Panc1 (cell line): Measurements from ENCODE around the gene TTYH2. TPM values are rescaled to one million over a fixed set of nuclear protein-coding genes. Genes with fewer than 3 reads are reported as not detected.

Experiments
- ATAC-seq: fragments of 200-7000 bp; cut with Tn5 transposase; 2 replicates; pipeline ENCODE4 v1.9.1; 2020; ENCODE audit warnings: mild to moderate bottlenecking, moderate library complexity
- BruUV-seq: library from RNA; stranded (reverse); fragments of 400-500 nt; replicated peaks from 2 replicates; lab custom pipeline; 2021; lab: Mats Ljungman, UMichigan
- CTCF ChIA-PET: fragments of 300-600 bp; sonication (Branson Sonifier 250); formaldehyde crosslinking; loops from one replicate; lab custom pipeline; 2022; ENCODE audit warnings: antibody characterized with exemption; lab: Charles Lee
- POLR2A ChIA-PET: fragments of 300-600 bp; sonication (Branson Sonifier 250); formaldehyde crosslinking; loops from one replicate; lab custom pipeline; 2022; ENCODE audit warnings: antibody characterized with exemption; lab: Charles Lee
- DNase-seq: peaks from one replicate; pipeline ENCODE4 v3.0.0-alpha.2; 2010; ENCODE audit warnings: low read depth, low spot score
- H3K27ac ChIP-seq: 2 replicates; pipeline ENCODE4 v1.5.1; 2011; ENCODE audit warnings: mild to moderate bottlenecking, low read length, inconsistent platforms
- H3K27me3 ChIP-seq: fragments of 200-500 bp; sonication (Bioruptor generic); 2 replicates; pipeline ENCODE4 v1.6.0; 2014; ENCODE audit warnings: low read length, inconsistent platforms; ENCODE audit not compliant: control insufficient read depth, insufficient read depth
- H3K36me3 ChIP-seq: fragments of 200-500 bp; sonication (Bioruptor generic); 2 replicates; pipeline ENCODE4 v1.5.1; 2014; ENCODE audit warnings: inconsistent platforms, mild to moderate bottlenecking, low read length, moderate library complexity; ENCODE audit not compliant: control insufficient read depth, insufficient read depth
- H3K4me1 ChIP-seq: 2 replicates; pipeline ENCODE4 v1.5.1; 2011; ENCODE audit warnings: inconsistent platforms, mild to moderate bottlenecking, low read length, moderate library complexity; ENCODE audit not compliant: control insufficient read depth, insufficient read depth
- H3K4me3 ChIP-seq, 2 experiments: 2 replicates each; pipeline ENCODE4 v1.5.1; 2011 to 2012; ENCODE audit warnings: low read depth in 2 of 2, low read length in 2 of 2, mild to moderate bottlenecking in 2 of 2, inconsistent platforms in 1 of 2, moderate library complexity in 1 of 2
- H3K9me3 ChIP-seq: fragments of 200-500 bp; sonication (Bioruptor generic); 2 replicates; pipeline ENCODE4 v1.5.1; 2014; ENCODE audit warnings: low read depth, mild to moderate bottlenecking, inconsistent platforms, low read length, moderate library complexity; ENCODE audit not compliant: control insufficient read depth, insufficient read depth
- CTCF ChIP-seq: fragments of 450-650 bp; IDR thresholded peaks from 2 replicates; pipeline ENCODE4 v1.5.1; 2017; ENCODE audit warnings: mild to moderate bottlenecking
- POLR2AphosphoS5 ChIP-seq: IDR thresholded peaks from 2 replicates; pipeline ENCODE4 v1.6.1; 2012; ENCODE audit warnings: mild to moderate bottlenecking, low read depth, low read length, moderate library complexity
- REST ChIP-seq, 2 experiments: IDR thresholded peaks; 2 replicates each; pipeline ENCODE4 v1.6.1; 2011 to 2012; ENCODE audit warnings: low read depth in 2 of 2, control low read depth in 1 of 2, low read length in 1 of 2, mild to moderate bottlenecking in 1 of 2, moderate library complexity in 1 of 2; ENCODE audit not compliant: insufficient read depth in 1 of 2
- SIN3A ChIP-seq: IDR thresholded peaks from 2 replicates; pipeline ENCODE4 v1.6.1; 2012; ENCODE audit warnings: low read depth, mild to moderate bottlenecking, low read length, moderate library complexity, borderline replicate concordance; ENCODE audit not compliant: insufficient read depth
- TCF7L2 ChIP-seq: IDR thresholded peaks from 2 replicates; pipeline ENCODE4 v1.6.1; 2011; ENCODE audit warnings: mild to moderate bottlenecking, low read depth, low read length, inconsistent platforms
- in situ Hi-C: cut with HindIII; loops from 2 replicates; pipeline ENCODE4 v1.10.0; 2016; ENCODE audit warnings: low sequenced_read_pairs, low pct_unique_long_range_greater_than_20kb
- intact Hi-C: fragments of 100-400 bp; cut with micrococcal nuclease; formaldehyde crosslinking; loops from one replicate; pipeline ENCODE4 v1.10.0; 2022; ENCODE audit not compliant: unreplicated experiment
- total RNA-seq: library from RNA; stranded (reverse); gene quantifications from one replicate; pipeline ENCODE4 v1.2.1, GENCODE V29; 2021; ENCODE audit not compliant: unreplicated experiment

Gene TTYH2
- total RNA-seq, 1 experiment from 2014 or later: 8.3 TPM

GRCh38 chr17:74297941-74298340 is 84.6 kb downstream of the TTYH2 start:
- ChIA-PET POLR2A (no interaction called here), CTCF (interaction anchor here (1.0 kb wide), 1 partner anchor 63 kb away, joined by 3 read pairs; no protein-coding TSS in a partner anchor)
- no TSS peak for BruUV-seq
- in situ Hi-C loops: no loop called here
- H3K9me3 ChIP-seq: no peaks in the 10 kb centered on the region
- H3K27me3 ChIP-seq: no peaks in the 10 kb centered on the region
- H3K4me1 ChIP-seq: peaks cover 4% of the 10 kb centered on the region; the same call in 1 of the 2 replicates
- ATAC-seq (no peak), DNase-seq (no peak)
- H3K4me3 ChIP-seq: no peak overlapping the region
- no peak overlapping the region for H3K27ac ChIP-seq
- H3K36me3 ChIP-seq: no peaks in the 10 kb centered on the region
- intact Hi-C loops: no loop called here
- no peak for TF ChIP-seq POLR2AphosphoS5
- no peak for TF ChIP-seq TCF7L2
- TF ChIP-seq REST (IDR thresholded peaks at IDR 0.05; ENCODE audit: insufficient read depth in 1 of 2, low read depth in 2 of 2, low read length in 1 of 2): no peak
- TF ChIP-seq CTCF: no peak
- no peak for TF ChIP-seq SIN3A

GRCh38 chr17:74298778-74299177 is 85.4 kb downstream of the TTYH2 start:
- intact Hi-C loops (no loop called here), in situ Hi-C loops (no loop called here)
- no TSS peak for BruUV-seq
- peaks cover 4% of the 10 kb centered on the region; the same call in 1 of the 2 replicates for H3K4me1 ChIP-seq
- no peak overlapping the region for H3K4me3 ChIP-seq
- H3K27me3 ChIP-seq: no peaks in the 10 kb centered on the region
- CTCF ChIA-PET: interaction anchor here (0.5 to 1.2 kb wide), 4 partner anchors 14 to 80 kb away, joined by 3 to 4 read pairs (median 3); no protein-coding TSS in a partner anchor
- H3K36me3 ChIP-seq: no peaks in the 10 kb centered on the region
- no peak for TF ChIP-seq CTCF
- TF ChIP-seq POLR2AphosphoS5: no peak
- TF ChIP-seq REST (IDR thresholded peaks at IDR 0.05; ENCODE audit: insufficient read depth in 1 of 2, low read depth in 2 of 2, low read length in 1 of 2): no peak
- no peak for TF ChIP-seq TCF7L2
- TF ChIP-seq SIN3A: no peak
- no peaks in the 10 kb centered on the region for H3K9me3 ChIP-seq
- DNase-seq: no peak
- ATAC-seq: no peak
- POLR2A ChIA-PET: no interaction called here
- H3K27ac ChIP-seq: no peak overlapping the region
